GM18868 (cell line): ENCODE results near the gene ZBTB16.

ENCODE experiments used
- ATAC-seq: cut with Tn5 transposase; IDR thresholded peaks from one replicate; pipeline ENCODE4 v1.9.1; 2021; ENCODE audit warnings: mild to moderate bottlenecking, moderate library complexity; ENCODE audit not compliant: unreplicated experiment

The ZBTB16 gene

GRCh38 chr11:114148013-114148382 is 88.5 kb downstream of the ZBTB16 start:
- no peak for ATAC-seq

- ATAC-seq, result no peak
These were observed 90.3 kb downstream of the ZBTB16 start for GRCh38 chr11:114149689-114150407.

GRCh38 chr11:114150671-114151070 is 91.2 kb downstream of the ZBTB16 start:
- no peak for ATAC-seq

- no peak for ATAC-seq
These were observed 92.1 kb downstream of the ZBTB16 start for GRCh38 chr11:114151631-114152030.

GRCh38 chr11:114152162-114152561 is 92.7 kb downstream of the ZBTB16 start:
- no peak for ATAC-seq

GRCh38 chr11:114152785-114153184 is 93.3 kb downstream of the ZBTB16 start:
- ATAC-seq, result no peak

- no peak for ATAC-seq
These were observed 93.7 kb downstream of the ZBTB16 start for GRCh38 chr11:114153224-114153623.

- no peak for ATAC-seq
These were observed 94.9 kb downstream of the ZBTB16 start for GRCh38 chr11:114154271-114155047.

- no peak for ATAC-seq
These were observed 95.6 kb downstream of the ZBTB16 start for GRCh38 chr11:114155116-114155515.

- ATAC-seq, result no peak
These were observed 96.6 kb downstream of the ZBTB16 start for GRCh38 chr11:114156131-114156581.

- no peak for ATAC-seq
These were observed 97.3 kb downstream of the ZBTB16 start for GRCh38 chr11:114156782-114157181.

GRCh38 chr11:114157476-114158050 is 98.1 kb downstream of the ZBTB16 start:
- ATAC-seq, result no peak

- ATAC-seq, result no peak
These were observed 98.9 kb downstream of the ZBTB16 start for GRCh38 chr11:114158421-114158820.

- no peak for ATAC-seq
These were observed 99.4 kb downstream of the ZBTB16 start for GRCh38 chr11:114158886-114159285.

- no peak for ATAC-seq
These were observed 99.8 kb downstream of the ZBTB16 start for GRCh38 chr11:114159320-114159719.

GRCh38 chr11:114159802-114160632 is 100.5 kb downstream of the ZBTB16 start:
- peak; percentile 90 for ATAC-seq

GRCh38 chr11:114160894-114161293 is 101.4 kb downstream of the ZBTB16 start:
- no peak for ATAC-seq

- ATAC-seq, result no peak
These were observed 102.2 kb downstream of the ZBTB16 start for GRCh38 chr11:114161486-114162250.

GRCh38 chr11:114162719-114163123 is 103.2 kb downstream of the ZBTB16 start:
- no peak for ATAC-seq

GRCh38 chr11:114163229-114163631 is 103.7 kb downstream of the ZBTB16 start:
- ATAC-seq, result no peak
